IPS DF 19.7 (cell line): ENCODE results near the gene LHFPL6.

ENCODE experiments used
- DNase-seq: peaks from one replicate; pipeline ENCODE4 v3.0.0-alpha.2; 2013; ENCODE audit warnings: low read depth, low spot score

LHFPL6 gene

GRCh38 chr13:39556866-39557265 is 46.1 kb downstream of the LHFPL6 start:
- DNase-seq = no peak

GRCh38 chr13:39554371-39554770 is 48.6 kb downstream of the LHFPL6 start:
- DNase-seq = no peak

- DNase-seq = no peak
Measured at GRCh38 chr13:39552246-39552645, 50.7 kb downstream of the LHFPL6 start.

GRCh38 chr13:39550931-39551330 is 52.1 kb downstream of the LHFPL6 start:
- no peak for DNase-seq

- no peak for DNase-seq
Measured at GRCh38 chr13:39547108-39547507, 55.9 kb downstream of the LHFPL6 start.

GRCh38 chr13:39542361-39542760 is 60.6 kb downstream of the LHFPL6 start:
- no peak for DNase-seq

- DNase-seq = no peak
Measured at GRCh38 chr13:39540929-39541605, 61.9 kb downstream of the LHFPL6 start.

- no peak for DNase-seq
Measured at GRCh38 chr13:39538816-39539790, 63.9 kb downstream of the LHFPL6 start.

- no peak for DNase-seq
Measured at GRCh38 chr13:39536906-39537305, 66.1 kb downstream of the LHFPL6 start.

GRCh38 chr13:39536274-39536673 is 66.7 kb downstream of the LHFPL6 start:
- no peak for DNase-seq

GRCh38 chr13:39533651-39534150 is 69.3 kb downstream of the LHFPL6 start:
- no peak for DNase-seq

GRCh38 chr13:39531646-39532045 is 71.3 kb downstream of the LHFPL6 start:
- DNase-seq = no peak

- DNase-seq = no peak
Measured at GRCh38 chr13:39530916-39531315, 72.1 kb downstream of the LHFPL6 start.

- DNase-seq = no peak
Measured at GRCh38 chr13:39528661-39528980, 74.4 kb downstream of the LHFPL6 start.

- DNase-seq = no peak
Measured at GRCh38 chr13:39527961-39528660, 74.9 kb downstream of the LHFPL6 start.

GRCh38 chr13:39527301-39527700 is 75.7 kb downstream of the LHFPL6 start:
- DNase-seq = no peak

- no peak for DNase-seq
Measured at GRCh38 chr13:39526499-39526898, 76.5 kb downstream of the LHFPL6 start.

GRCh38 chr13:39525506-39525905 is 77.5 kb downstream of the LHFPL6 start:
- no peak for DNase-seq

GRCh38 chr13:39524795-39525194 is 78.2 kb downstream of the LHFPL6 start:
- DNase-seq = no peak

GRCh38 chr13:39522329-39522728 is 80.7 kb downstream of the LHFPL6 start:
- no peak for DNase-seq

- no peak for DNase-seq
Measured at GRCh38 chr13:39521701-39522100, 81.3 kb downstream of the LHFPL6 start.

GRCh38 chr13:39516096-39516495 is 86.9 kb downstream of the LHFPL6 start:
- no peak for DNase-seq
